ENCODE data around the gene ATG10.

DNA sequence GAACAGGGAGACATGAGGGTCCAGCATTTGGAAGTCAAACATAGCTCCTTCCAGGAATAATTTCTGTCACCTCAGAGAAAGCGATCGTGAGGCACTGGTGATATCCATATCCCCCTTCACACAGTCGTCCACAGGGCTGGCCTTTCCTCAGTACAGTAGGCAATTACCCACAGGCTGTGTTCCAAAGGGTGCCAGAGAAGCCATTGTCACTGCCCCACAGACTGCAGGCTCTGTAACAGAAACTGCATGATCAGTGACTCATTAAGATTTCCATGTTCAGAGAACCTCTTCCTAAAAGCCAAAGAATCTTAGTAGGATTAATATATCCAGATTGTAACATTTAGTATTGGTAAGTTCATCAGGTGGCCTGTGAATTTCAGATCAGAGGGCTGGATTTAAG, 178.7 kb downstream of the ATG10 start:
- TF ChIP-seq CTCF (IDR thresholded peaks at IDR 0.05): no peak
- no peak for TF ChIP-seq POLR2AphosphoS5 (IDR thresholded peaks at IDR 0.05)

All from suprapubic skin (tissue), 3 donors.